ENCODE results near the gene UQCRH. TPM values are rescaled to one million over a fixed set of nuclear protein-coding genes. Genes with fewer than 3 reads are reported as not detected.

UQCRH gene
- total and polyA plus RNA-seq, 2 of the 8 experiments (the other 6 are each of a cell fraction or from before 2014, with no cell fraction given), result 626 to 1,112 TPM

- Histone ChIP-seq H2AFZ (ENCODE audit: low read length) (no peak overlapping the region), H3K18ac (ENCODE audit: extremely low read depth, low read length) (no peak overlapping the region), H2BK15ac (ENCODE audit: low read length) (no peak overlapping the region), H3K9ac (replicated peaks in 1 of 4; ENCODE audit: extremely low read depth in 1 of 4, low read depth in 3 of 4, low read length in 3 of 4) (no peak overlapping the region), H3K79me1 (ENCODE audit: low read depth, low read length) (peaks cover 4% of the 10 kb centered on the region; the same call in 1 of the 2 replicates), H3K79me2 (ENCODE audit: control insufficient read depth in 1 of 2, insufficient read depth in 2 of 2, low read length in 2 of 2) (peaks cover 0 to 5% of the 10 kb centered on the region in 2 experiments; a peak in 2 of 4 replicates), H3K4me3 (ENCODE audit: extremely low read depth in 1 of 4, insufficient read depth in 2 of 4, low read depth in 3 of 4, low read length in 4 of 4) (no peak overlapping the region), H2BK5ac (ENCODE audit: low read depth, low read length) (no peak overlapping the region), H2BK20ac (ENCODE audit: low read length) (no peak overlapping the region), H3K56ac (replicated peaks; ENCODE audit: insufficient read length, low read depth, low read length) (no peak overlapping the region), H3K14ac (ENCODE audit: insufficient read length) (no peak overlapping the region), H2AK5ac (ENCODE audit: low read depth, low read length) (no peak overlapping the region), H4K20me1 (replicated peaks in 1 of 2; ENCODE audit: control insufficient read depth in 1 of 2, insufficient read depth in 2 of 2, low read length in 2 of 2) (peaks cover 3 to 8% of the 10 kb centered on the region in 2 experiments), H3K27ac (ENCODE audit: low read depth, low read length) (no peak overlapping the region), H4K5ac (ENCODE audit: insufficient read length, low read depth, low read length) (no peak overlapping the region), H4K91ac (replicated peaks; ENCODE audit: insufficient read length, low read length) (no peak overlapping the region), H3K9me3 (ENCODE audit: insufficient read depth in 2 of 2, low read depth in 1 of 2, low read length in 1 of 2) (no peaks in the 10 kb centered on the region), H3K23me2 (ENCODE audit: low read depth, low read length) (no peaks in the 10 kb centered on the region), H4K8ac (ENCODE audit: extremely low read depth, insufficient read depth, low read length) (no peak overlapping the region), H3K4ac (replicated peaks; ENCODE audit: insufficient read length, low read depth, low read length) (no peak overlapping the region), H2BK120ac (replicated peaks; ENCODE audit: low read depth, low read length) (no peak overlapping the region), H3K4me2 (ENCODE audit: insufficient read depth in 1 of 2, low read depth in 2 of 2, low read length in 2 of 2) (no peak overlapping the region), H3K4me1 (replicated peaks in 1 of 4; ENCODE audit: control insufficient read depth in 3 of 4, insufficient read depth in 4 of 4, low read length in 3 of 4) (no peaks in the 10 kb centered on the region), H3K36me3 (ENCODE audit: control insufficient read depth in 2 of 4, insufficient read depth in 4 of 4, low read length in 3 of 4) (peaks cover 16 to 67% (median 43%) of the 10 kb centered on the region in 4 experiments), H2BK12ac (ENCODE audit: low read depth, low read length) (no peak overlapping the region), H3K27me3 (replicated peaks in 1 of 4; ENCODE audit: control insufficient read depth in 3 of 4, extremely low read depth in 1 of 4, insufficient read depth in 3 of 4, low read length in 3 of 4) (no peaks in the 10 kb centered on the region), H3K23ac (ENCODE audit: insufficient read length) (no peak overlapping the region)
- TF ChIP-seq HDAC6 (IDR thresholded peaks at IDR 0.05; ENCODE audit: low read depth, low read length) (no peak), SP4 (IDR thresholded peaks at IDR 0.05; ENCODE audit: low read length) (no peak), KDM4A (IDR thresholded peaks at IDR 0.05; ENCODE audit: low read depth, low read length, severe bottlenecking) (no peak), BACH1 (IDR thresholded peaks at IDR 0.05; ENCODE audit: low read length) (no peak), POLR2A (IDR thresholded peaks at IDR 0.05; ENCODE audit: control extremely low read depth in 1 of 2, low read depth in 2 of 2, low read length in 2 of 2) (no peak), YY1 (IDR thresholded peaks at IDR 0.05; ENCODE audit: low read depth, low read length) (no peak), FOSL1 (IDR thresholded peaks at IDR 0.05; ENCODE audit: insufficient read depth, low read depth, low read length) (no peak), KDM1A (IDR thresholded peaks at IDR 0.05; ENCODE audit: borderline replicate concordance, low read length) (no peak), BCL11A (IDR thresholded peaks at IDR 0.05; ENCODE audit: low read depth in 2 of 2, low read length in 2 of 2) (no peak), USF2 (IDR thresholded peaks at IDR 0.05; ENCODE audit: low read length) (no peak), SP2 (IDR thresholded peaks at IDR 0.05; ENCODE audit: low read length) (no peak), CBX8 (IDR thresholded peaks at IDR 0.05; ENCODE audit: borderline replicate concordance, low read depth, low read length) (no peak), CEBPB (IDR thresholded peaks at IDR 0.05; ENCODE audit: low read depth, low read length) (no peak), TBP (IDR thresholded peaks at IDR 0.05; ENCODE audit: low read depth, low read length) (no peak)
- DNase-seq (ENCODE audit: low read depth in 1 of 2, low spot score in 2 of 2) (no peak), FAIRE-seq (no peak)
- POLR2A ChIA-PET (ENCODE audit: partially characterized antibody), result interaction anchor here (0.7 to 10.6 kb wide), 8 partner anchors 11 to 109 kb away, joined by 3 to 100 read pairs (median 8); no protein-coding TSS in a partner anchor
- WGBS, 2 experiments (ENCODE audit: extremely low coverage in 1 of 2, insufficient coverage in 1 of 2, insufficient read length in 1 of 2, insufficient replicate concordance in 2 of 2, low coverage in 1 of 2, low lambda C conversion rate in 2 of 2, missing lambda C conversion rate in 1 of 2), result 85% methylated on average over 5 of the region's 5 CpGs; no CpG with 5 or more reads in 1 of the 2 experiments
- CTCF ChIA-PET (ENCODE audit: partially characterized antibody), result interaction anchor here (0.7 to 1.3 kb wide), 4 partner anchors 29 to 888 kb away, joined by 3 to 9 read pairs (median 3); no protein-coding TSS in a partner anchor
These were observed 48.8 kb upstream of the UQCRH start for GRCh38 chr1:46254668-46255067.
